Cardiac fibroblast (primary cell): ENCODE measurements around the gene DNAAF1.

Source experiments
- DNase-seq, 2 donors: peaks; one replicate each; pipeline versions ENCODE4 v3.0.0 to v3.0.0-alpha.2; 2010; ENCODE audit warnings: low read depth in 2 of 2
- H3K4me3 ChIP-seq, 2 donors: replicated peaks in 1 of 2; 1 replicate in 1 of 2; 2 replicates in 1 of 2; pipeline ENCODE4 v1.5.1; 2011; ENCODE audit warnings: low read depth in 2 of 2, low read length in 2 of 2, mild to moderate bottlenecking in 2 of 2, moderate library complexity in 1 of 2
- CTCF ChIP-seq: IDR thresholded peaks from one replicate; pipeline ENCODE4 v1.5.1; 2011; ENCODE audit warnings: low read depth, mild to moderate bottlenecking, low read length, inconsistent platforms

DNAAF1 gene

GRCh38 chr16:84183911-84184591 lies 38.9 kb downstream of the DNAAF1 start:
- no peak overlapping the region for H3K4me3 ChIP-seq
- peak; percentile 60 for TF ChIP-seq CTCF
- peak in 1 of 2 donors; percentile 18 for DNase-seq

GRCh38 chr16:84184775-84185174 lies 39.7 kb downstream of the DNAAF1 start:
- no peak overlapping the region for H3K4me3 ChIP-seq
- DNase-seq, result no peak
- no peak for TF ChIP-seq CTCF

GRCh38 chr16:84186685-84187437 lies 41.8 kb downstream of the DNAAF1 start, which contains the start of gene TAF1C:
TSS of gene TAF1C (minus strand) at chr16:84187057. CDS start at chr16:84184988, 2,069 bp downstream.
- peak within 1 kb of the TSS; percentile 99 to 100 for H3K4me3 ChIP-seq
- DNase-seq, result peak; percentile 97 to 98
- peak; percentile 98 for TF ChIP-seq CTCF

GRCh38 chr16:84190731-84191388 lies 45.8 kb downstream of the DNAAF1 start, which contains the start of gene ADAD2:
TSS of gene ADAD2 (plus strand) at chr16:84191157. CDS start at chr16:84191231, 74 bp downstream.
- peak in 1 of 2 donors; percentile 15 for DNase-seq
- no peak within 1 kb of the TSS for H3K4me3 ChIP-seq
- no peak for TF ChIP-seq CTCF

GRCh38 chr16:84191466-84191865 lies 46.4 kb downstream of the DNAAF1 start:
- no peak for TF ChIP-seq CTCF
- H3K4me3 ChIP-seq, result no peak overlapping the region
- DNase-seq, result no peak

- TF ChIP-seq CTCF, result no peak
- DNase-seq, result no peak
- no peak overlapping the region for H3K4me3 ChIP-seq
These were observed 48.4 kb downstream of the DNAAF1 start for GRCh38 chr16:84193480-84193879.
